HG02938 (cell line): Measurements from ENCODE around the gene ZNF614.
"Not testable (repeated sequence)": the region's sequence is repeated elsewhere in the genome, so short reads cannot be mapped to it uniquely, and the experiment has no call there.

Experiments
- ATAC-seq: cut with Tn5 transposase; IDR thresholded peaks from one replicate; pipeline ENCODE4 v1.9.1; 2021; ENCODE audit warnings: mild to moderate bottlenecking, moderate library complexity; ENCODE audit not compliant: unreplicated experiment

The ZNF614 gene

DNA sequence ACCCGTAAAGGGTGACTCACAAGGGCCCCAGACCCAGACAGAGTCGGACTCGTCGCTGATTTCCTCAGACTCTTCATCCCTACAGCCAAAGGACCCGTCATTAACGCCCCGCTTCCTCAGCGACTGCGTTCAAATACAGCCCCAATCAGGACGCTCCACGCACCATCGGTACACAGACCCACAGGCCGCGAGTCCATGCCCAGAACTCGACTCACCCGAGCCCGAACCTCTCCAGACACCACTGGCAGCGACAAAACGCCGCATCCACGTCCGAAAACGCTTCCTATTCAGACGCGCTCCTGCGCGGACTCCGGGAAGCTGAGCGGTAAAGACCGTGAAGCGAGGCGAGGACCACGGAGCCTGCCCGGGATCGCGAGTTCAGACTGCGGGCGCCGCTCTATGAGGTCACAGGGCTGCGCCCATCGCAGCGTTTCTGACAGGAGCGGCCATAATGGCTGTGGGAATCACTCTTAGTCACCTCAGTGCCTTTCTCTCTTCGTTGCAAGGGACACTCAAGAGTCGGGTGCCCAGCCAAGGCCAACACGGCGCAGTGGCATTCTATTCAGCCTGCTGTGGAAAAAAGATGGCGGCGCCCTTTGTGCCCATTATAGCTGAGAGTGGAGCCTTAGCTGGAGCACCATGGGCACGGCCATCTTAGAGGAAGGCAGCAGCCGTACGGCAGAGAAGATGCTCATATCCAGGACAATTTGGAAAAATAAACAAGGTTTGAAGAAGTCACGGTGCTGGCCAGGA, at the start of gene ZNF614:
ZNF614 (minus strand) TSS at position 353 of the 753 bp plus-strand sequence. CDS start 2,634 bp downstream, outside the sequence.
- peak; percentile 87 for ATAC-seq

DNA sequence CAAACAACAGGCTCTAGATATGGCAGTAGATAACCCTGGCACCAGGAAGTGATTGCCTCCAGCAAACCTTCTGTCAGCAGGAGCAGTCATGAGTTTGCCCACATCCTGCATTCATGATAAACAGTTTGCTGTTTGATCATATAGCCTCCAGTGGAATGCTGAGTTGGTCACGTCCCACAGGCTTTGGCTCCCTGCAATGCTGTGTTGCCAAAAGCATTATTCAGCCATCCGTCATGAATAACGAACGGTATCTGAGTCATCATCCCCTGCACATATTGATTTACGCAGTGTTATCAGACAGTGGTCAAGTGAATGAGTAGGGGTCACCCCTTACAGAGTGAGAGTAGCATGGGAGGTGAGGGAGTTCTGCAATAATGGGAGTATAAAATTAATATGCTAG, 42.3 kb upstream of the ZNF614 start:
- no peak for ATAC-seq

DNA sequence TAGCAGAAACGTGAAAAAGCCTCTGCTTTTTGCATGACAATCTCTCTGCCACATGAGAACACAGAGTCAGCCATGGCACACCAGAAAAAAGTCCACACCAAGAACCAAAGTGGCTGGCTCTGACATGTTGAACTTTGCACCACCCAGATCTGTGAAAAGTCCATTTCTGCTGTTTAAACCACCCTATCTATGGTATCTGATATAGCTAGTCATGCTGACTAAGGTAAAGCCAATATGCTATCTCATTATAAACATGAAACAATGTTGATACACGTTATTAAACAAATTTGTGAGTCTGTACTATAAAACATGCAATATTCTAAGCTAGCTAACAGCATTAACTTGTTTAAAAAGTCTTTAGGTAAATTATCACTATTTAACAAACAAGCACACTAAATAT, 41.5 kb upstream of the ZNF614 start:
- ATAC-seq = no peak

DNA sequence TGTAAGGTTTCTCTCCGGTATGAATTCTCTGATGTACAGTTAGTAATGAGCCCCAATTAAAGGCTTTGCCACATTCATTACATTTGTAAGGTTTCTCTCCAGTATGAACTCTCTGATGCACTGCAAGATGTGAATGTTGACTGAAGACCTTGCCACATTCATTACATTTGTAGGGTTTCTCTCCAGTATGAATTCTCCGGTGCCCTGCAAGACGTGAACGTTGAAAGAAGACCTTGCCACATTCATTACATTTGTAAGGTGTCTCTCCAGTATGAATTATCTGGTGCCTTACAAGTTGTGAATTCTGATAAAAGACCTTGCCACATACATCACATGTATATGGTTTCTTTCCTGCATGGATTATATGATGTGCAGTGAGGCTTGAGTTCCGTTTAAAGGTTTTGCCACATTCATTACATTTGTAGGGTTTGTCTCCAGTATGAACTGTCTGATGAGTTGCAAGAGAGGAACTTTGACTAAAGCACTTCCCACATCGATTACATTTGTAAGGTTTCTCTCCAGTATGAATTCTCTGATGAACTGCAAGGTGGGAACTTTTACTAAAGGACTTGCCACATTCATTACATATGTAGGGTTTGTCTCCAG, 38.2 kb upstream of the ZNF614 start:
- no peak for ATAC-seq

DNA sequence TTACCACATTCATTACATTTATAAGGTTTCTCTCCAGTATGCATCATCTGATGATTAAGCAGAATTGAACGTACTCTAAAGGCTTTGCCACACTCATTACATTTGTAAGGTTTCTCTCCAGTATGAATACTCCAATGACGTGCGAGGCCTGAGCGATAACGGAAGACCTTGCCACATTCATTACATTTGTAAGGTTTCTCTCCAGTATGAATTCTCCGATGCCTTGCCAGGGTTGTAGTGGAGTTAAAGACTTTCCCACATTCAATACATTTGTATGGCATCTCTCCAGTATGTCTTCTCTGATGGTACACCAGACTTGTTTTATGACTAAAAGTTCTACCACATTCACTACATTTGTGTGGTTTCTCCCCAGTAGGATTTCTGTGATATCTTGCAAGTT, 37.2 kb upstream of the ZNF614 start:
- no peak for ATAC-seq

DNA sequence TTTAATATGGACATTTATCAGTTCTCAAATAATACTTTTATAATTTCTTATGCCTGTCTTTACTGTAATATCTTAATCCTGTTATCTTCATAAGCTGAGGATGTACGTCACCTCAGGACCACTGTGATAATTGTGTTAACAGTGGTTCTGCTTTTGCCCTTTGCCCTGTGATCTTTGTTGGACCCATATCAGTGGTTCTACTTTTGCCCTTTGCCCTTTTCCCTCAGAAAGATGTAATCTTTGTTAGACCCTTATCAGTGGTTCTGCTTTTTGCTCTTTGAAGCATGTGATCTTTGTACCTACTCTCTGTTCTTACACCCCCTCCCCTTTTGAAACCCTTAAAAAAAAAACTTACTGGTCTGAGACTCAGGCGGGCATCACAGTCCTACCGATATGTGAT, 28.3 kb upstream of the ZNF614 start:
- not testable (repeated sequence) for ATAC-seq

DNA sequence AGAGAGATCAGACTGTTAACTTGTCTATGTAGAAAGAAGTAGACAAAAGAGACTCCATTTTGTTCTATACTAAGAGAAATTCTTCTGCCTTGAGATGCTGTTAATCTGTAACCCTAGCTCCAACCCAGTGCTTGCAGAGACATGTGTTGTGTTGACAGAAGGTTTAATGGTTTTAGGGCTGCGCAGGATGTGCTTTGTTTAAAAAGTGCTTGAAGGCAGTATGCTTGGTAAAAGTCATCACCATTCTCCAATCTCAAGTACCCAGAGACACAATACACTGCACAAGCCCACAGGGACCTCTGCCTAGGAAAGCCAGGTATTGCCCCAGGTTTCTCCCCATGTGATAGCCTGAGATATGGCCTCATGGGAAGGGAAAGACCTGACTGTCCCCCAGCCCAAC, 23.6 kb upstream of the ZNF614 start:
- ATAC-seq = not testable (repeated sequence)

DNA sequence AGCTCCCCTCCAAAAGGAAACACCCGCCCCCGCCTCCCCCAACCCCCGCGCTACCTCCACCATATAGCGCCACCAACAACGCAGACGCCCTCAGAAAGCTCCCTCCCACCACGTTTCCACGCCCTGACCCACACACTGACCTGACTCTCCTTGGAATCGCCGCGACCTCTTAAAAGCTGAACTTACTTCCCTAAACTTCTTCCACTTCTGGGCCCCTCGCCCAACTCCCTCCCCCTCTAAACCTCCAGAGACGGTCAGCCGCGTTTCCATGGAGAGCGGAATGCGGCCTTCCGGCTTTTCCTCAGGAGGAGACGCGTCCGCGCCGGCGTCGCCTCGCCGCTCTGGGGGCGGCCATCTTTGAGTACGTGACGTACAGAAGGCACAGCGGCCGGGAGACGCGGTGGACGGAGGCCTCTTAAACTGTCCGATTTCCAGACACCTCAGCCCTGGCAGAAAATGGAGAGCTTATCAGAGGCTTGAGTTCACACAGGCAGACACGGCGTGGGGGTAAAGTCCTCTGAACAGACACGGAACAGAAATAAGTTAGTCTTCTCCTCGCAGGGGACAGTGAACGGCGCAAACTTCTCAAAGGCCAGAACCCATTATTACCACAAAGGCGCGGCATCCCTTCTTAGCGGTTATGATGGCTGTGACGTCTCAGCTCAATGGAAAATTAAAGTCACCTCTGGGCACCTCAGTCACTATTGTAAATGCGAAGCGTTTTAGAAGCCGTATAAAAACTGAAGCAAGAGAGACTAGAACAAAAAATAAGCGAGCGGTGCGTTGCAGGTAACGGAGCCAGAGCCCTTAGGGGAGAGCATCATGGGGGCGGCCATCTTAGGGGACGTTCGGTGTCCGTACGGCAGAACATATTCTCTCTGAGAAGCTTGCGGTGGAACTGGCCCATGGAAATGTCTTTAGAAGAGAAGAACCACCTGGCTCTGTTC, 20.6 kb upstream of the ZNF614 start, which contains the start of gene ZNF432:
ZNF432 (minus strand) TSS at position 284 of the 947 bp plus-strand sequence. CDS start 1,970 bp downstream, outside the sequence.
- peak; percentile 81 for ATAC-seq

DNA sequence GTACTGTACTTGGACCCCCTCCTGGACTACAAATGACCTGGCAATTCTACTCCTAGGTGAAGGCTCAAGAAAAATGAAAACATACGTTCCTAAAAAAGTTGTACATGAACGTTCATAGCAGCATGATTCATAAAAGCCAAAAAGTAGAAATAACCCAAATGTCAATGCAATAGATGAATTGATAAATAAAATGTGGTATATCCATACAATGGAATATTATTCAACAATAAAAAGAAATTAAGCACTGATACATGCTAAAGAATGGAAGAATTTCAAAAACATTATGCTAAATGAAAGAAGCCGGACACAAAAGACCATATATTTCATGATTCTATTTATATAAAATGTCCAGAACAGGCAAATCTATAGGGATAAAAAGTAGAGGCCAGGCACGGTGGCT, 11.0 kb upstream of the ZNF614 start:
- ATAC-seq = no peak

DNA sequence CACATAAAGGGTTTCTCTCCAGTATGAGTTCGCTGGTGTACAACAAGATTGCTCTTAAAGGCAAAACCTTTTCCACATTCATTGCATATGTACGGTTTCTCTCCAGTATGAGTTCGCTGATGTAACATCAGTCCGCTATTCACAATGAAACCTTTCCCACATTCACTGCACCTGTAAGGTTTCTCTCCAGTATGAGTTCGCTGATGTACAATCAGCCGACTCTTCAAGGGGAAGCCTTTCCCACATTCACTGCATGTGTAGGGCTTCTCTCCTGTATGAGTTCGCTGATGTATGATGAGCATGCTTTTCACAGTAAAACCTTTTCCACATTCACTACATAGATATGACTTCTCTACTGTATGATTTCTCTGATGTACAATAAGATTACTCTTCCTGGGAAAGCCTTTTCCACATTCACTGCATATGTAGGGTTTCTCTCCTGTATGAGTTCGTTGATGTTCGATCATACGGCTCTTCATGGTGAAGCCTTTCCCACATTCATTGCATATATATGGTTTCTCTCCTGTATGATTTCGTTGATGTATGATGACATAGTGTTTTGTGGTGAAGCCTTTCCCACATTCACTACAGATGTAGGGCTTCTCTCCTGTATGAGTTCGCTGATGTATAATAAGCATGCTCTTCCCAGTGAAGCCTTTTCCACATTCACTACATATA, 6.0 kb upstream of the ZNF614 start:
- ATAC-seq = no peak

DNA sequence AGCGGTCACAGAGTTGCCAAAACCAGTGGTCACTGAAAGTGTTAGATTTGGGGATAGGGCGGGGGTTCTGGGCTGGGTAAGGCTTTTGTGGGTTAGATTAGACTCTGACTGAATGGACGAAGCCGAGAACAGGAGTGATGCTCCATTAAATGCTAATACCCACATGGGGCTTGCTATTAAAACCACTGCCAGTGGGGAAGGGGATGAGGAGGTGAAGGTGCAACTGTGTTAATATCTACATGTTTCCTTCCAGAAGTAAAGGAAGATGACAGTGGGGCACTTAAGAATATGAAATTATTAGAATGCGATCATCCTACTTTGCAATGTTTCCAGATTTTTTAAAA, 573 bp upstream of the ZNF614 start:
- ATAC-seq = peak; percentile 20

DNA sequence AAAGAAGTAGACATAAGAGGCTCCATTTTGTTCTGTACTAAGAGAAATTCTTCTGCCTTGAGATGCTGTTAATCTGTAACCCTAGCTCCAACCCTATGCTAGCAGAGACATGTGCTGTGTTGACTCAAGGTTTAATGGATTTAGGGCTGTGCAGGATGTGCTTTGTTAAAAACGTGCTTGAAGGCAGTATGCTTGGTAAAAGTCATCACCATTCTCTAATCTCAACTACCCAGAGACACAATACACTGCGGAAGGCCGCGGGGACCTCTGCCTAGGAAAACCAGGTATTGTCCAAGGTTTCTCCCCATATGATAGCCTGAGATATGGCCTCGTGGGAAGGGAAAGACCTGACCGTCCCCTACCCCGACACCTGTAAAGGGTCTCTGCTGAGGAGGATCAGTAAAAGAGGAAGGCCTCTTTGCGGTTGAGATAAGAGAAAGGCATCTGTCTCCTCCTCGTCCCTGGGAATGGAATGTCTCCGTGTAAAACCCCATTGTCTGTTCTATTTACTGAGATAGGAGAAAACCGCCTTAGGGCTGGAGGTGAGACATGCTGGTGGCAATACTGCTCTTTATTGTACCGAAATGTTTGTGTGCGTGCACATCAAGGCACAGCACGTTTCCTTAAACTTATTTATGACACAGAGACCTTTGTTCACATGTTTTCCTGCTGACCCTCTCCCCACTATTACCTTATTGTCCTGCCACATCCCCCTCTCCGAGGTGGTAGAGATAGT, 1.8 kb downstream of the ZNF614 start:
- not testable (repeated sequence) for ATAC-seq

DNA sequence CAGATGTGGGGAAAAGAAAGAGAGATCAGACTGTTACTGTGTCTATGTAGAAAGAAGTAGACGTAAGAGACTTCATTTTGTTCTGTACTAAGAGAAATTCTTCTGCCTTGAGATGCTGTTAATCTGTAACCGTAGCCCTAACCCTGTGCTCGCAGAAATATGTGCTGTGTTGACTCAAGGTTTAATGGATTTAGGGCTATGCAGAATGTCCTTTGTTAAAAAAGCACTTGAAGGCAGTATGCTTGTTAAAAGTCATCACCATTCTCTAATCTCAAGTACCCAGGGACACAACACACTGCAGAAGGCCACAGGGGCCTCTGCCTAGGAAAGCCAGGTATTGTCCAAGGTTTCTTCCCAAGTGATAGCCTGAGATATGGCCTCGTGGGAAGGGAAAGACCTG, 3.7 kb downstream of the ZNF614 start:
- ATAC-seq = not testable (repeated sequence)

DNA sequence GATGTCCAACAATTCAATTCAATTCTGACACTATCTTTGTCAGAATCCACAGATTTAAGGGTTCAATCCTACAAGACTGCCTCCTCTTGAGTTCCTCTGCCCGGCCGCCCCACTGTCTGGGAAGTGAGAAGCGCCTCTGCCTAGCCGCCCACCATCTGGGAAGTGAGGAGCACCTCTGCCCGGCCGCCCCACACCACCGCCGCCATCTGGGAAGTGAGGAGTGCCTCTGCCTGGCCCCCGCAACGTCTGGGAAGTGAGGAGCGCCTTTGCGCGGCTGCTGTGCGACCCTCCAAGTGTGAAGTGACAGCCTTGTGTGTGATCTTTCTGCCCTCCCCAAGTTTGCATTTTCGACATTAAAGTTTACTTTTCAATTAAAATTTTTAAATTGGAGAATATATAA, 6.0 kb downstream of the ZNF614 start:
- no peak for ATAC-seq

DNA sequence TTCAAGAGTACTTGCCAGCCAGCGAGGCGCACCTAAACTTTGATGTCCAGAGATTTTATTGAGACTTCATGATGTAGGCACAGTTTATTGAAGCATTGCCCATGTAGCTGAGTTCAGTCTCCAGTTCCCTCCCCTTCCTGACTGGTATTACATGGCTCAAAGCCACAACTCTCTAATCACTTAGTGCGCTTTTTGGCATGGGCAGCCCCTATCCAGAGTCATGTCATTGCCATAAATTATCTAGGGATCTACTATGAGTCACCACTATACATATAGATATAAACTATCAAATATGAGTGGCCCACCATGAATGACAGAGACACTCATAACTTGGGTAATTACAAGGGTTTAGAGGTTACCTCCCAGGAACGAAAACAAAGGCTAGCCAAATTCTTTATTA, 7.7 kb downstream of the ZNF614 start:
- ATAC-seq = no peak

DNA sequence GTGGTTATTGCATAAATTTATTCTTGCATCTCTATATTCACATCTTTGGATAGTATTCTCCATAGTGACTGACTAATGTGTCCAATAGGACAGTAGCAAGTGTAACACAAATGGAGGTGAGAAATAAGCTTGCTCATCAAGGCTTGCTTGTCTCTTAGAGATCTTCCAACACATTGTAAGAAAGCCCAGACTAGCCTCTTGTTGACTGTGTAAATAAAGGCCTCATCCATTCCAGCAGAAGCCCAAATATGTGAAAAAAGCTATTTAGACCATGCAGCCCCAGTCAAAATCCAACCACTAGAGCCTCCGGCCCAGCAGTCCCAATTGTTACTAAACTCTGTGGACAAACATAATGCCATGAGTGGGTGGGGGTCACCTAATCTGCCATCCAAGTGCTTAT, 17.5 kb downstream of the ZNF614 start:
- ATAC-seq = no peak

DNA sequence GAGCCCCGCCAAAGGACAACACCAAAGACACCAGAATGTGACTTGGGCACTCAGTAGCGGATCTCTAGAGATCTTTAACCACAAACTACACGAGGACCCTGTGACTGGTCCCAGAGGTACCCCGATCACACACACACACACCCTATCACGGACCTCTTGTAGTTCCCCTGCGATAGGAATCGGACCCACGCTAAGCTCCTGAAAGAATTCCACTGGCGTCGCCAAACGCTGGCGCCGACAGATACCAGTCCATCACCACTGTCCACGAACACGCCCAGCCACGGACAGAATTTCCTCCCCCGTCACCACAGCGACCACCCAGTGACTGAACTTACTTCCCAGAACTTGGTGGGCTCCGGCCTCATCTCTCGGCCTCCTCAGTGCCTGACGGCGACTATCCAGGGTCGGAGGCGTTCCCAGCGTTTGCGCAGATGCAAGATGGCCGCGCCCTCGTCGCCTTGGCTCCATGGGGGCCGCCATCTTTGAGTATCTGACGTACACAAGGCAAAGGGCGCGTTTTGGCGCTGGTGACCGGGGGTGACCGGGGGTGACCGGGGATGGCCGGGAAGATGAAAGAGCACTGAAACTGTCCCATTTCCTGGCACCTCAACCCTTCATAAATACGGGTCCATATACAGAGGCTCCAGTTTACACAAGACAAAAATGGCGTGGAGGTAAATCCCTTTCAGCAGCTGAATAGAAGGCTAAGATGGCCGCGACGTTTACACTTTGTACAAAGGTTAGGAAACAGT, 20.2 kb downstream of the ZNF614 start, which contains the start of gene ZNF615:
ZNF615 (minus strand) TSS at position 406 of the 752 bp plus-strand sequence. CDS start 4,500 bp downstream, outside the sequence.
- ATAC-seq = peak; percentile 85

DNA sequence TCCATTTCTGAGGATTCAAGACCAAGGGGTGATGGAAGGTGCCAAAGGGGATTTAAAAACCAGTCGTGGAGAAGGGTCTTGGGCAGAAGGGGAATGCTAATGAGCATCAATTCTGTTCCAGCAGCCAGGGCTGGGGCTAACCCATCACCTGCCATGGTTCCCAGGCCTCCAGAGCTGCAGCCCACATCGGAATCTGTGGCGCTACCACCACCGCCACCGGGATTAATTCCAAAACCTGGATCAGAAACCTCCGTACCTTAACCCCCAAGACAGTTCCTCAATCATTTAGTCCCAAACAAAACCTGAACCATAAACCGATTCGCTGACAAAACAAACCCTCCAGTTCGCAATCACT, 20.8 kb downstream of the ZNF614 start:
- no peak for ATAC-seq

DNA sequence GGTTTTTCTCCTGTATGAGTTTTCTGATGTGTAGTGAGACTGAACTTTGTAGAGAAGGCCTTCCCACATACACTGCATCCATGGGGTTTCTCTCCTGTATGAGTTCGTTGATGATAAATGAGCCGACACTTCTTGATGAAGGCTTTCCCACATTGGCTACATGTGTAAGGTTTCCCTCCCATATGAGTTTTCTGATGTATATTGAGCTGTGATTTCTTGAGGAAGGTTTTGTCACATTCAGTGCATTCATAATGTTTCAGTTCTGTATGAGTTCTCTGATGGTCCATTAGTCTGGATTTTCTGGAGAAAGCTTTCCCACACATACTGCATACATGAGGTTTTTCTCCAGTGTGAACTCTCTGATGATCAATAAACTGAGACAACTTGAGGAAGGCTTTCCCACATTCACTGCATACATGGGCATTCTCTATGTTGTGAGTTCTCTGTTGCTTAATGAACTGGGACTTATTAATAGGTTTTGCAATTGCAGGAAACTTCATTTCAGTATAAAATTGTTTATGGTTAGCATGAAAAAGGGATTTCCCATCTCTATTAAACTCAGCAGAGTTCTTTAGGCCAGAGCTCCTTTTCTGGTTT, 34.0 kb downstream of the ZNF614 start:
- ATAC-seq = no peak
